KMS-11 (cell line): ENCODE measurements around the gene CSH1.

Experiments used
- H2AFZ ChIP-seq: fragments of 200-600 bp; sonication (generic); 2 replicates; pipeline ENCODE4 v1.6.1; 2016; ENCODE audit warnings: antibody characterized with exemption, mixed run types, low read depth
- H3K27ac ChIP-seq: fragments of 200-600 bp; sonication (generic); 2 replicates; pipeline ENCODE4 v1.6.1; 2016; ENCODE audit warnings: mild to moderate bottlenecking, mixed run types
- H3K27me3 ChIP-seq: fragments of 200-600 bp; sonication (generic); 2 replicates; pipeline ENCODE4 v1.6.1; 2017; ENCODE audit warnings: mild to moderate bottlenecking, low read depth, mixed run types, moderate library complexity; ENCODE audit not compliant: insufficient read depth
- H3K36me3 ChIP-seq: fragments of 200-600 bp; sonication (generic); 2 replicates; pipeline ENCODE4 v1.6.1; 2017; ENCODE audit warnings: mild to moderate bottlenecking, mixed run types; ENCODE audit not compliant: insufficient read depth
- H3K4me1 ChIP-seq: fragments of 200-600 bp; sonication (generic); 2 replicates; pipeline ENCODE4 v1.6.1; 2016; ENCODE audit warnings: mild to moderate bottlenecking, low read depth, mixed run types; ENCODE audit not compliant: poor library complexity, severe bottlenecking
- H3K4me2 ChIP-seq: fragments of 200-600 bp; sonication (generic); 2 replicates; pipeline ENCODE4 v1.7.0; 2016; ENCODE audit warnings: mild to moderate bottlenecking, mixed run types
- H3K4me3 ChIP-seq: fragments of 200-600 bp; sonication (generic); IDR thresholded peaks from 2 replicates; pipeline ENCODE4 v1.6.1; 2017; ENCODE audit warnings: low read depth, low read length, mixed read lengths; ENCODE audit not compliant: insufficient read depth
- H3K79me2 ChIP-seq: fragments of 200-600 bp; sonication (generic); 2 replicates; pipeline ENCODE4 v1.6.1; 2016; ENCODE audit warnings: low read depth, mixed run types; ENCODE audit not compliant: insufficient read depth
- H3K9ac ChIP-seq: fragments of 200-600 bp; sonication (generic); 2 replicates; pipeline ENCODE4 v1.6.1; 2016; ENCODE audit warnings: mild to moderate bottlenecking, mixed run types
- H4K20me1 ChIP-seq: fragments of 200-600 bp; sonication (generic); 2 replicates; pipeline ENCODE4 v1.6.1; 2016; ENCODE audit warnings: mild to moderate bottlenecking, mixed run types; ENCODE audit not compliant: insufficient read depth
- TF ChIP-seq, protein P1 (sequence below): fragments of 200-600 bp; sonication (generic); conservative IDR thresholded peaks from 2 replicates; pipeline ENCODE4 v1.6.1; 2017; ENCODE audit warnings: low read depth, mild to moderate bottlenecking, antibody characterized with exemption, low read length, moderate library complexity, mixed read lengths

Gene CSH1

GRCh38 chr17:63942309-63942985, 46.1 kb upstream of the CSH1 start:
- H3K27ac ChIP-seq: no peak overlapping the region
- H3K4me2 ChIP-seq: no peak overlapping the region
- H2AFZ ChIP-seq: no peak overlapping the region
- TF ChIP-seq, protein P1, sequence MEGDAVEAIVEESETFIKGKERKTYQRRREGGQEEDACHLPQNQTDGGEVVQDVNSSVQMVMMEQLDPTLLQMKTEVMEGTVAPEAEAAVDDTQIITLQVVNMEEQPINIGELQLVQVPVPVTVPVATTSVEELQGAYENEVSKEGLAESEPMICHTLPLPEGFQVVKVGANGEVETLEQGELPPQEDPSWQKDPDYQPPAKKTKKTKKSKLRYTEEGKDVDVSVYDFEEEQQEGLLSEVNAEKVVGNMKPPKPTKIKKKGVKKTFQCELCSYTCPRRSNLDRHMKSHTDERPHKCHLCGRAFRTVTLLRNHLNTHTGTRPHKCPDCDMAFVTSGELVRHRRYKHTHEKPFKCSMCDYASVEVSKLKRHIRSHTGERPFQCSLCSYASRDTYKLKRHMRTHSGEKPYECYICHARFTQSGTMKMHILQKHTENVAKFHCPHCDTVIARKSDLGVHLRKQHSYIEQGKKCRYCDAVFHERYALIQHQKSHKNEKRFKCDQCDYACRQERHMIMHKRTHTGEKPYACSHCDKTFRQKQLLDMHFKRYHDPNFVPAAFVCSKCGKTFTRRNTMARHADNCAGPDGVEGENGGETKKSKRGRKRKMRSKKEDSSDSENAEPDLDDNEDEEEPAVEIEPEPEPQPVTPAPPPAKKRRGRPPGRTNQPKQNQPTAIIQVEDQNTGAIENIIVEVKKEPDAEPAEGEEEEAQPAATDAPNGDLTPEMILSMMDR: no peak
- H3K4me1 ChIP-seq: no peaks in the 10 kb centered on the region
- no peaks in the 10 kb centered on the region for H4K20me1 ChIP-seq
- H3K27me3 ChIP-seq: peaks cover 4% of the 10 kb centered on the region; the same call in 1 of the 2 replicates
- H3K9ac ChIP-seq: no peak overlapping the region
- H3K36me3 ChIP-seq: no peaks in the 10 kb centered on the region
- no peak overlapping the region for H3K4me3 ChIP-seq
- no peaks in the 10 kb centered on the region for H3K79me2 ChIP-seq

GRCh38 chr17:63941751-63942150, 45.4 kb upstream of the CSH1 start:
- Histone ChIP-seq H3K4me3 (no peak overlapping the region), H3K27ac (no peak overlapping the region), H3K36me3 (no peaks in the 10 kb centered on the region), H3K27me3 (peaks cover 4% of the 10 kb centered on the region; the same call in 1 of the 2 replicates), H4K20me1 (no peaks in the 10 kb centered on the region), H3K9ac (no peak overlapping the region), H3K4me1 (no peaks in the 10 kb centered on the region), H3K4me2 (no peak overlapping the region), H2AFZ (no peak overlapping the region), H3K79me2 (no peaks in the 10 kb centered on the region)
- TF ChIP-seq, protein P1: no peak

DNA sequence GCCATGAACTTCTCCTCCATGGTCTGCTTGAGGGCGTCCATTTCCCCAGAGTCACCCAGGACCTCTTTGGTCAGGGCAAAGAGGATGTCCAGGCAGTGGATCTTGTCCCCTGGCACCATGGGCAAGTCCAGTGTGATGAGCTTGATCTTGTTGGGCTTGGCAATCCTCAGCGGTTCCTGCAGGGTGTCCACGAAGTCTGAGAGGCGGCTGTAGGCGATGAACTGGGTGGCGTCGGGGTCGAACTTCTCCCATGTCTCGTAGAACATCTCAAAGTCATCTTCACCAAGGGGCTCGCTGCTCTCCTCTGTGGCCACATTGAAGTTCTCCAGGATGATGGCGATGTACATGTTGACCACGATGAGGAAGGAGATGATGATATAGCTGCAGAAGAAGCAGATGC, 44.8 kb upstream of the CSH1 start:
- H2AFZ ChIP-seq: no peak overlapping the region
- no peak overlapping the region for H3K9ac ChIP-seq
- H3K4me2 ChIP-seq: no peak overlapping the region
- H3K27ac ChIP-seq: no peak overlapping the region
- TF ChIP-seq, protein P1: no peak
- H4K20me1 ChIP-seq: no peaks in the 10 kb centered on the region
- H3K27me3 ChIP-seq: peaks cover 4% of the 10 kb centered on the region; the same call in 1 of the 2 replicates
- no peaks in the 10 kb centered on the region for H3K36me3 ChIP-seq
- H3K79me2 ChIP-seq: no peaks in the 10 kb centered on the region
- H3K4me1 ChIP-seq: no peaks in the 10 kb centered on the region
- no peak overlapping the region for H3K4me3 ChIP-seq

DNA sequence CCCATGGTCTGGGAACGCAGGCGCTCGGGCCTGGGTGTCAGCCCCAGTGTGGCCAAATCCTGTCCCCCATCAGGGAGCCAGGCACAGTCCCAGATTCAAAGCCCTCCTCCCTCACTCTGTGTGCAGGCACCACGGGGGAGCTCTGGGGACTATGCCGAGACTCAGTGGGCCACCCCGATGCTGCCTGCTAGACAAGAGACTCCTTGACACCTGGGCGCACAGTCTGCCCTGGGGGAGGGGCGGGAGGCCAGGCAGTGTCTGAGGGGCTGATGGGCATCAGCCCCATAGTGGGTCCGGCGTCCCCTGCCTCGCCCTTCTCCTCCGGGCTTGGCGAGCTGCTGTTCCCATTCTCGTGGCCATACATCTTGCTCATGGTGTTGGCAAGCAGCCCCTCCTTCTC, 44.2 kb upstream of the CSH1 start:
- Histone ChIP-seq H2AFZ (no peak overlapping the region), H3K9ac (no peak overlapping the region), H3K4me2 (no peak overlapping the region), H4K20me1 (no peaks in the 10 kb centered on the region), H3K79me2 (no peaks in the 10 kb centered on the region), H3K27ac (no peak overlapping the region), H3K27me3 (peaks cover 4% of the 10 kb centered on the region; the same call in 1 of the 2 replicates), H3K36me3 (no peaks in the 10 kb centered on the region), H3K4me3 (no peak overlapping the region), H3K4me1 (no peaks in the 10 kb centered on the region)
- TF ChIP-seq, protein P1: no peak
